Effector CD4-positive, alpha-beta T cell (primary cell): ENCODE data around the gene CALML4.
"Not testable (repeated sequence)": the region's sequence is repeated elsewhere in the genome, so short reads cannot be mapped to it uniquely, and the experiment has no call there.

Experiments used
- DNase-seq: peaks from one replicate; pipeline ENCODE4 v3.0.0-alpha.2; 2020

CALML4 gene

GRCh38 chr15:68207176-68207935 is 2.2 kb upstream of the CALML4 start:
- no peak for DNase-seq

- no peak for DNase-seq
Observed at GRCh38 chr15:68206711-68207151, 1.6 kb upstream of the CALML4 start.

- no peak for DNase-seq
Observed at GRCh38 chr15:68205954-68206539, 915 bp upstream of the CALML4 start.

- DNase-seq = no peak
Observed at GRCh38 chr15:68205558-68205944, 419 bp upstream of the CALML4 start.

GRCh38 chr15:68204361-68204760 is 771 bp downstream of the CALML4 start:
- no peak for DNase-seq

- DNase-seq = no peak
Observed at GRCh38 chr15:68203956-68204355, 1.2 kb downstream of the CALML4 start.

GRCh38 chr15:68203486-68203885 is 1.6 kb downstream of the CALML4 start:
- no peak for DNase-seq

GRCh38 chr15:68202994-68203393 is 2.1 kb downstream of the CALML4 start:
- DNase-seq = not testable (repeated sequence)

GRCh38 chr15:68201879-68202261 is 3.3 kb downstream of the CALML4 start:
- DNase-seq = no peak

- no peak for DNase-seq
Observed at GRCh38 chr15:68201153-68201878, 3.8 kb downstream of the CALML4 start.

- no peak for DNase-seq
Observed at GRCh38 chr15:68200016-68200861, 4.9 kb downstream of the CALML4 start.

- DNase-seq = no peak
Observed at GRCh38 chr15:68199340-68199739, 5.8 kb downstream of the CALML4 start.

GRCh38 chr15:68197661-68198437 is 7.3 kb downstream of the CALML4 start:
- no peak for DNase-seq

GRCh38 chr15:68197170-68197492 is 8.0 kb downstream of the CALML4 start:
- DNase-seq = no peak

GRCh38 chr15:68196445-68197169 is 8.5 kb downstream of the CALML4 start:
- no peak for DNase-seq

GRCh38 chr15:68195336-68196112 is 9.6 kb downstream of the CALML4 start:
- no peak for DNase-seq

GRCh38 chr15:68192804-68193486 is 12.2 kb downstream of the CALML4 start:
- no peak for DNase-seq

GRCh38 chr15:68192117-68192516 is 13.0 kb downstream of the CALML4 start:
- no peak for DNase-seq

GRCh38 chr15:68191555-68191954 is 13.6 kb downstream of the CALML4 start:
- no peak for DNase-seq

GRCh38 chr15:68190048-68190447 is 15.1 kb downstream of the CALML4 start:
- no peak for DNase-seq
